Fibroblast of skin of back (primary cell): Measurements from ENCODE around the gene ADGRG1.
"Not testable (repeated sequence)": the region's sequence is repeated elsewhere in the genome, so short reads cannot be mapped to it uniquely, and the experiment has no call there.

Experiments
- DNase-seq: peaks from one replicate; pipeline ENCODE4 v3.0.0-alpha.2; 2013

Gene ADGRG1

DNA sequence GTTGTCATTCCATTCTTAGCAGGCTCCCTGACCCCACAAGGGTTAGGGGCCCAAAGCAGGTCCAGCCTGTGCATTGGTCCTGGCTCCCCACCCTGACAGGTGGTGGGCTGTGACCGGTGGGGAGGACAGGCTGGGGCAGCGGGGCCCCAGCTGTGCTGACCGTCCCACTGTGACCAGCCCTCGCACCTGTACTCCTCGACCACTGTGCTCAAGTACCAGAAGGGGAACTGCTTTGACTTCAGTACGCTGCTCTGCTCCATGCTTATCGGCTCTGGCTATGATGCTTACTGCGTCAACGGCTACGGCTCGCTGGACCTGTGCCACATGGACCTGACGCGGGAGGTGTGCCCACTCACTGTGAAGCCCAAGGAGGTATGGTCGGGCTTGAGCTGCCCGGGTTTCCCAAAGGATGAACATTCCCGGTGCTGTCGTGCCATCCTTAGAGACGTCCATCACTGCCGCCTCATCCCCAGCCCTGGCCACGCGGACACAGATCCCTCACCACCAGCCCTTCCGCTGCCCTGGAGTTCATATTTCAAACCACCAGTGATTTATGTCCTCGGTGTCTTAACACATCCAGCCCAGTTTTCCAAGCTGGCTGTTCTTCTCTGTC, 73.4 kb downstream of the ADGRG1 start:
- no peak for DNase-seq

DNA sequence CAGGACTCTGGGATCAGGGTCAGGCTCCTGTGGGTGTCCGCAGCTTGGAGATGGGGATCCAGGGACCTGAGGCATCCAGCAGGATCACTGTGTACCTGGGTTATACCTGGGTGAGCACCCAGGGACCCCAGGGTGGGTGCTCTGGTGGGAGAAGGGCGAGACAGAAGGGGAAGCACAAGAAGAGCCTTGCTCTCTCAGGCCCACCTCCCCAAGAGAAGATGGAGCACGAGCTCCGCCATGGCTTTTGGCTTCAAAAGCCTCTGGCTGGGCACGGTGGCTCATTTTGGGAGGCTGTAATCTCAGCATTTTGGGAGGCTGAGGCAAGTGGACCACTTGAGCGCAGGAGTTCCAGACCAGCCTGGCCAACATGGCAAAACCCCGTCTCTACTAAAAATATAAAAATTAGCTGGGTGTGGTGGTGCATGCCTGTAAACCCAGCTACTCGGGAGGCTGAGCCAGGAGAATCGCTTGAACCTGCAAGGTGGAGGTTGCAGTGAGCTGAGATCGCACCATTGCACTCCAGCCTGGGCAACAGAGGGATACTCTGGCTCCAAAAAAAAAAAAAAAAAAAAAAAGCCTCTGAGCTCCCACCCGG, 75.1 kb downstream of the ADGRG1 start:
- no peak for DNase-seq

DNA sequence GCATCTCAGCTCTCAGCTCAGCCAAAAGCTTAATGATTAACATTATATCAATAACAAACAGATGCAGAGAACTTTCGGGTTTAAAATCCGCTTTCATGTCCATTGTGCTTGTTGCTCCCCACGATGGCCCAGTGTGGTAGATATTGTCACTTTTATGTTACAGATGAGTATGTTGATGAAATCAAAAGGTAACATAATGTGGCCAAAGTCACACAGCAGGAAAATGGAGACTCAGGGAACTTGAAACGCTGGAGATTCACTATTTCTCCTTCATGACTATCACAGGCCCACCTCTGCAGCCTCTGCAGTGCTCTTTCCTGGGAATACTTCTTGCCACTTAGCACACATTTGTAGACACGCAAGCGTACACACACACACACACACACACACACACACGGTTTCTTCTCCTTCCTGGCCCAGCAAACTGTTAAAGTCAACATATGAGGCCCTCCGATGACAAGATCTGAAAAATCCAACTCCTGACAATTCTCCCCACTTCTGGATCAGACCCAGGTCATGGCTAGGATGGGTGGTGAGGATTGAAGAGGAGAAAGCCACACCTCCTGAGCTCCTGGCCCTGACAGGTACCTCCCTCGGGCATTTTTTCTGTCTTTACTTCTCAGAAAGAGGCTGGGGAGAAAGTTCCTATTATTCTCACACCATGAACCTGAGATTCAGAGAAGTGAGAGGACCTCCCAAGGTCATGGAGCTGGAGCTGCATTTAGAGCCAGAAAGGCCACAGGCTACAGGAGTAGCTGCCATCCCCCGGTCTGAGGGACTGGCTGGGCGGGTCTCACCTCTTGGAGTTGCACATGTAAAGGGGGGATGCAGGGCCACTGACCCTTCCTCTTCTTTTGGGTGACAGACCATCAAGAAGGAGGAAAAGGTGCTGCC, 75.8 kb downstream of the ADGRG1 start:
- no peak for DNase-seq

DNA sequence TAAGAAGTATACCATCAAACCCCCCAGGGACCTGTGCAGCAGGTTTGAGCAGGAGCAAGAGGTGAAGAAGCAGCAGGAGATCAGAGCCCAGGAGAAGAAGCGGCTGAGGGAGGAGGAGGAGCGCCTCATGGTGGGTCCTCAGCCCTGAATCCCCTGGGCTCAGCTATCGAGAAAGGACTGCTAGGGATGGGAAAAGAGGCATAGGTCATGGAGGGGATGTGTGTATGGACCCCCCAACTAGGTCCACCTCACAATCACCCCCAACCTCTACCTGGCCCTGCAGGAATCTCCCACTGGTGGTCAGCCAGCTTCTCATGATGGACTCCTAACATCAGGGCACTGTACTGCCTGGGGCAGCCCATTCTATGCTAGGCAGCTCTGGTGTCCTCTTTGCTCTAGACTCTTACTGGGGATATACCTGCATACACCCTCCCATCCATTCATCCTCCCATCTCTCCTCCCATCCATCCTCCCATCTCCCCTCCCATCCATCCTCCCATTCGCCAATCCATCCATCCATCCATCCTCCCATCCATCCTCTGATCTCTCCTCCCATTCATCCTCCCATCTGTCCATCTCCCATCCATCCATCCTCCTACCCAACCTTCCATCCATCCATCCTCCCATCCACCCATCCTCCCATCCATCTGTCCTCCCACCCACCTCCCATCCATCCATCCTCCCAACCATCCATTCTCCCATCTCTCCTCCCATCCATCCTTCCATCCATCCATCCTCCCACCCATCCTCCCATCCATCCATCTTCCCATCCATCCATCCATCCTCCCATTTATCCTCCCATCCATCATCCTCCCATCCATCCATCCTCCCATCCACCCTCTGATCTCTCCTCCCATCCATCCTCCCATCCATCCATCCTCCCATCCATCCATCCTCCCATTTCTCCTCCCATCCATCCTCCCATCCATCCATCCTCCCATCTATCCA, 76.7 kb downstream of the ADGRG1 start:
- no peak for DNase-seq

DNA sequence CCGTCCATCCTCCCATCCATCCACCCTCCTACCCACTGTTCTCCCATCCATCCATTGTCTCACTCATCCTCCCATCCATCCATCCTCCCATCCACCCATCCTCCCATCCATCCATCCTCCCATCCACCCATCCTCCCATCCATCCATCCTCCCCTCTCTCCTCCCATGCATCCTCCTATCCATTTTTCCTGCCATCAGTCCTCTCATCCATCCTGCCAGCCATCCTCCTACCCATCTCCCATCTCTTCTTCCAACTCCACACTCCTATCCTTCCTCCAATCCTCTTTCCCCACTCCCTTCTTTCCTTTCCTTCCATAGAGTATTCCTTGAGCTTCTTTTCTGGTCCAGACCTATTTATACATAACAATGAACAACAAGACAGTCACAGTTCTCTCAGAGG, 78.3 kb downstream of the ADGRG1 start:
- no peak for DNase-seq

DNA sequence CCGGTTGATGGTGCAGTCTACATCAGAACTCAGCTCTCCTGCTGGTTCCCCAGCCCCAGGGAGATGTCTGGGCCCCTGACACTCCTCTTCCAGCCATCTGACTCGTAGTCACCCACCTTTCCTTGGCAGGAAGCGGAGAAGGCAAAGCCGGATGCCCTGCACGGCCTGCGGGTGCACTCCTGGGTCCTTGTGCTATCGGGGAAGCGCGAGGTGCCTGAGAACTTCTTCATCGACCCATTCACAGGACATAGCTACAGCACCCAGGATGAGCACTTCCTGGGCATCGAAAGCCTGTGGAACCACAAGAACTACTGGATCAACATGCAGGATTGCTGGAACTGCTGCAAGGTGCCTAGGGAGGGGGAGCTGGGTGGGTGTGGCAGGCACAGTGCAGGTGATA, 78.9 kb downstream of the ADGRG1 start:
- DNase-seq = no peak

DNA sequence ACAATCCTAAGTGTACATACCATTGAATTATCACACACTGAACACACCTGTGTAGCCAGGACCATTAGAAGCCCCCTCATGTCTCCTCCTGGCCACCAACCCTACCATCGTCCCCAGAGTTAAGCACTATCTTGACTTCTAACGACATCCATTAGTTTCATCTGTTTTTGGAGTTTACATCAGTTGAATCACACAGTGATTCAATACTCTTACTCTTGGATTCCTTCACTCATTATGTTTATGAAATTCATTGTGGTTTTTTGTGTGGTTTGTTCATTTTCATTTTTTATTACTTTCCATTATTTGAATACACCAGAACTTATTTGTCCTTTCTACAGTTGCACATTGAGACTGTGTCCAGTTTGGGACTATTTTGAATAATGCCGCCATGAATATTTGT, 79.7 kb downstream of the ADGRG1 start:
- no peak for DNase-seq

DNA sequence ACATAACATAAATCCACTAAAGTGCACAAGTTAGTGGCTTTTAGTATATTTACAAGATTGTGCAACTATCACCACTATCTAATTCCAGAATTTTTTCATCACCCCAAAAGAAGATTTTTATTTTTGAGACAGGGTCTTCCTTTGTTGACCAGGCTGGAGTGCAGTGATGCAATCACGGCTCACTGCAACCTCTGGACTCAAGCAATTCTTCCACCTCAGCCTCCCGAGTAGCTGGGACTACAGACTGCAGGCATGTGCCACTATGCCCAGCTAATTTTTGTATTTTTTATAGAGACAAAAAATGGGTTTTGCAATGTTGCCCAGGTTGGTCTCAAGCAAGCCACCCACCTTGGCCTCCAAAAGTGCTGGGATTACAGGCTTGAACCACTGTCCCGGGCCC, 81.2 kb downstream of the ADGRG1 start:
- DNase-seq = no peak

DNA sequence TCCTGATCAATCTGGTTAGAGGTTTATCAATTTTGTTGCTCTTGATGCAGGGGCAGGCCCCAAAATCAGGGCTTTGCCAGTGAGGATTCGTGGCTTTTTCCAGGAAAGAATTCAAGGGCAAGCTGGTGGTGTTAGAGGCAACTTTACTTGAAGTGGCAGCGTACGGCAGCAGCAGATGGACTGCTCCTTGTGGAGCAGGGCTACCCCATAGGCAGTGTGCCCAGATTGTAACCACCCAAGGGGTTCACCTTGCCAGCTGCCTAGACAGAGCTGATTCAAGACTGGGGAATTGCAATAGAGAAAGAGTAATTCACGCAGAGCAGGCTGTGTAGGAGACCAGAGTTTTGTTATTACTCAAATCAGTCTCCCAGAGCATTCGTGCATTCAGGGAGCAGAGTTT, 82.9 kb downstream of the ADGRG1 start:
- no peak for DNase-seq

DNA sequence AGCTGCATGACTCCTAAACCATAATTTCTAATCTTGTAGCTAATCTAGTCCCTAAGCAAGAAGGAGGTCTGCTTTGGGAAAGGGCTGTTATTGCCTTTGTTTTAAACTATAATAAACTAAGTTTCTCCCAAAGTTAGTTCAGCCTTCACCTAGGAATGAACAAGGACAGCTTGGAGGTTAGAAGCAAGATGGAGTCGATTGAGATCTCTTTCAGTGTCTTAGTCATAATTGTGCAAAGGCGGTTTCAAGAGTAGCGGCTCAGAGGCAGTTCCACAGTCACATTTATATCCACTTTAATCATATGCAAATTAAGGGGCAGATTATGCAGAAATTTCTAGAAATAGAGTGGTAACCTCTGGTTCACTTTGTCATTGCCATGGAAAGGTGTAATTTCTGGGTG, 83.6 kb downstream of the ADGRG1 start:
- DNase-seq = no peak

DNA sequence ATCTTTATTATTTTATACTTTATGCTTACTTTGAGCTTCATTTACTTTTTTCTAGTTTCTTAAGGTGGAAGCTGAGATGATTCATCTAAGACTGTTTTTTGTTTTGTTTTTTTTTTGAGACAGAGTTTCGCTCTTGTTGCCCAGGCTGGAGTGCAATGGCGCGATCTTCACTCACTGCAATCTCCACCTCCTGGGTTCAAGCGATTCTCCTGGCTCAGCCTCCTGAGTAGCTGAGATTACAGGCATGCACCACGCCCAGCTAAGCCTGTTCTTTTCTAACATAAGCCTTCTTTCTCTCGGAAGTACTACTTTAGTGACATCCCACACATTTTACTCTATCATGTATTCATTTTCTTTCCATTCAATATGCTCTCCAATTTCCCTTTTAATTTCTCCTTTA, 84.1 kb downstream of the ADGRG1 start:
- not testable (repeated sequence) for DNase-seq

DNA sequence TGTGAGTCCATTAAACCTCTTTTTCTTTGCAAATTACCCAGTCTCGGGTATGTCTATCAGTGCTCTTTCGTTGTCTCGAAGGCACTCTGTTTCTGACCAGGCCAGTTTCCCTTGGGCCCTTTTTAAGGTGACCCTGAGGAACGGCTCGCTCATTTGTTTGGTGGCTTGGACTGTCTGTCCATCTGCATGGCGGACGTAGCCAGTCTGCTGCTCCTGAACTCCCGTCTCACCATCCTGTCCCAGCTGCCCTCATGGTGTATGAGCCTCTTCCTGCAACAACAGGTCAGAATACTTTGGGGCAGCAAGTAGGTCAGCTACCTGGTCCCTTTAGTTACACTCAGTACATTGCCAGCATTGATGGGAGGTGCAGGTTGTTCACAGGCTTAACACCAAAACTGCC, 85.2 kb downstream of the ADGRG1 start:
- no peak for DNase-seq

DNA sequence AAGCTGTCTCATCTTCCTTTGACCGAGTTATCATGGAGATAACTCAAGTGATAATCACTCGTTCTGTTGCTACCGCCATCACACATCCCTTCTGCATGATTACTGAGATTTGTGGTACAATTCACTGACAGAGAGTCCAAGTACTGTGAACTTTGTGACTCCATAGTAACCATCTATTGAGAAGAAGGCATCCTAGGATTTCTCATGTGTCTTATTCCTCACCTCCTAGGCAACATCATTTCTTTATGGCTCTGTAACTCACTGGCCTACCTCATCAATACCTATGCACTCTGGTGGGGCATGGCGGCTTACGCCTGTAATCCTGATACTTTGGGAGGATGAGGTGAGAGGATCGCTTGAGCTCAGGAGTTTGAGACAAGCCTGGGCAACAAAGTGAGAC, 85.6 kb downstream of the ADGRG1 start:
- DNase-seq = no peak
